IMR-90 (cell line): ENCODE data around the gene DMAC1. TPM values are rescaled to one million over a fixed set of nuclear protein-coding genes. Genes with fewer than 3 reads are reported as not detected.

Source experiments
- ATAC-seq: fragments of 200-7000 bp; cut with Tn5 transposase; 2 replicates; pipeline ENCODE4 v1.9.1; 2020; ENCODE audit warnings: low read depth, mild to moderate bottlenecking, moderate library complexity
- BruUV-seq: library from RNA; stranded (reverse); fragments of 400-500 nt; replicated peaks from 2 replicates; lab custom pipeline; 2021; lab: Mats Ljungman, UMichigan
- CTCF ChIA-PET: fragments of 300-600 bp; formaldehyde crosslinking; extraction: SDS; loops from one replicate; lab custom pipeline; 2021; ENCODE audit warnings: antibody characterized with exemption; lab: Yijun Ruan, JAX
- POLR2A ChIA-PET: fragments of 300-600 bp; sonication (Branson Sonifier 250); formaldehyde crosslinking; loops from one replicate; lab custom pipeline; 2022; ENCODE audit warnings: antibody characterized with exemption; ENCODE audit not compliant: unreplicated experiment; lab: Charles Lee
- DNase-seq: peaks from one replicate; pipeline ENCODE4 v3.0.0; 2013
- H2AFZ ChIP-seq: replicated peaks from 2 replicates; pipeline ENCODE3; 2013; ENCODE audit warnings: low read length, mild to moderate bottlenecking; ENCODE audit not compliant: poor library complexity
- H2AK5ac ChIP-seq: 2 replicates; pipeline ENCODE4 v1.6.1; 2013; ENCODE audit warnings: low read depth, low read length, inconsistent platforms
- H2AK9ac ChIP-seq: replicated peaks from 2 replicates; pipeline ENCODE3; 2013; ENCODE audit warnings: mild to moderate bottlenecking, low read depth, low read length, moderate library complexity; ENCODE audit not compliant: poor library complexity
- H2BK120ac ChIP-seq: 2 replicates; pipeline ENCODE4 v1.6.1; 2013; ENCODE audit warnings: low read depth, low read length, inconsistent platforms
- H2BK15ac ChIP-seq: 3 replicates; pipeline ENCODE4 v1.6.1; 2013; ENCODE audit warnings: low read depth, low read length, inconsistent platforms
- H2BK20ac ChIP-seq: 2 replicates; pipeline ENCODE4 v1.6.1; 2013; ENCODE audit warnings: low read depth, mild to moderate bottlenecking, inconsistent platforms, low read length, moderate library complexity
- H2BK5ac ChIP-seq: 2 replicates; pipeline ENCODE4 v1.6.1; 2013; ENCODE audit warnings: mild to moderate bottlenecking, low read depth, low read length, inconsistent platforms; ENCODE audit not compliant: poor library complexity, severe bottlenecking
- H3K14ac ChIP-seq: replicated peaks from 2 replicates; pipeline ENCODE4 v1.6.1; 2013; ENCODE audit warnings: low read depth, low read length, inconsistent platforms
- H3K18ac ChIP-seq: 2 replicates; pipeline ENCODE4 v1.6.1; 2013; ENCODE audit warnings: low read depth, low read length, control low read depth
- H3K23ac ChIP-seq: 2 replicates; pipeline ENCODE4 v1.6.1; 2013; ENCODE audit warnings: low read depth, low read length, inconsistent platforms
- H3K27ac ChIP-seq: 2 replicates; pipeline ENCODE4 v1.5.1; 2013; ENCODE audit warnings: mild to moderate bottlenecking, control low read depth, low read length; ENCODE audit not compliant: insufficient read depth
- H3K27me3 ChIP-seq: 2 replicates; pipeline ENCODE4 v1.6.1; 2013; ENCODE audit warnings: low read length; ENCODE audit not compliant: control insufficient read depth, insufficient read depth
- H3K36me3 ChIP-seq: 2 replicates; pipeline ENCODE4 v1.6.1; 2013; ENCODE audit warnings: low read length, mixed read lengths; ENCODE audit not compliant: control insufficient read depth, insufficient read depth
- H3K4ac ChIP-seq: 2 replicates; pipeline ENCODE4 v1.6.1; 2013; ENCODE audit warnings: low read depth, low read length, inconsistent platforms
- H3K4me1 ChIP-seq: 2 replicates; pipeline ENCODE4 v1.6.1; 2013; ENCODE audit warnings: low read length, mixed read lengths; ENCODE audit not compliant: control insufficient read depth, insufficient read depth
- H3K4me2 ChIP-seq: 2 replicates; pipeline ENCODE4 v1.6.1; 2013; ENCODE audit warnings: low read depth, mild to moderate bottlenecking, control low read depth, low read length, moderate library complexity
- H3K4me3 ChIP-seq: 2 replicates; pipeline ENCODE4 v1.5.1; 2013; ENCODE audit warnings: low read depth, mild to moderate bottlenecking, control low read depth, low read length, moderate library complexity; ENCODE audit not compliant: insufficient read depth
- H3K56ac ChIP-seq: 2 replicates; pipeline ENCODE4 v1.6.1; 2013; ENCODE audit warnings: low read length, inconsistent platforms; ENCODE audit not compliant: insufficient read depth; ENCODE audit errors: extremely low read depth
- H3K79me1 ChIP-seq, 2 experiments: 2 replicates each; pipeline ENCODE4 v1.6.1; 2013; ENCODE audit warnings: low read length in 2 of 2, inconsistent platforms in 1 of 2, low read depth in 1 of 2
- H3K9ac ChIP-seq: 2 replicates; pipeline ENCODE4 v1.6.1; 2013; ENCODE audit warnings: low read depth, low read length, control low read depth
- H3K9me1 ChIP-seq: 2 replicates; pipeline ENCODE4 v1.6.1; 2013; ENCODE audit warnings: low read length, inconsistent platforms; ENCODE audit not compliant: insufficient read depth
- H3K9me3 ChIP-seq: 2 replicates; pipeline ENCODE4 v1.6.1; 2013; ENCODE audit warnings: low read length; ENCODE audit not compliant: control insufficient read depth, insufficient read depth
- H4K20me1 ChIP-seq: 2 replicates; pipeline ENCODE4 v1.6.1; 2013; ENCODE audit warnings: low read length, inconsistent platforms; ENCODE audit not compliant: insufficient read depth
- H4K5ac ChIP-seq: 2 replicates; pipeline ENCODE4 v1.6.1; 2013; ENCODE audit warnings: mild to moderate bottlenecking, low read depth, low read length, control low read depth
- H4K8ac ChIP-seq, 2 experiments: 2 replicates each; pipeline ENCODE4 v1.6.1; 2013; ENCODE audit warnings: low read depth in 2 of 2, low read length in 2 of 2, control low read depth in 1 of 2, inconsistent platforms in 1 of 2
- H4K91ac ChIP-seq: 2 replicates; pipeline ENCODE4 v1.6.1; 2013; ENCODE audit warnings: low read depth, low read length, inconsistent platforms; ENCODE audit not compliant: insufficient read depth
- MAFK ChIP-seq: IDR thresholded peaks from 2 replicates; pipeline ENCODE4 v1.6.1; 2012; ENCODE audit warnings: low read depth, low read length, improper control_type of control experiment
- MXI1 ChIP-seq: IDR thresholded peaks from 2 replicates; pipeline ENCODE4 v1.6.1; 2012; ENCODE audit warnings: low read depth, mild to moderate bottlenecking, low read length, moderate library complexity, borderline replicate concordance
- POLR2A ChIP-seq: IDR thresholded peaks from 2 replicates; pipeline ENCODE4 v1.6.1; 2012; ENCODE audit warnings: mild to moderate bottlenecking, low read depth, low read length
- RAD21 ChIP-seq: IDR thresholded peaks from 2 replicates; pipeline ENCODE4 v1.6.1; 2012; ENCODE audit warnings: low read length, improper control_type of control experiment
- RFX5 ChIP-seq: IDR thresholded peaks from 2 replicates; pipeline ENCODE4 v1.8.0; 2012; ENCODE audit warnings: low read depth, mild to moderate bottlenecking, low read length, moderate library complexity
- USF2 ChIP-seq: fragments of 150-350 bp; IDR thresholded peaks from 2 replicates; pipeline ENCODE4 v1.6.1; 2017; ENCODE audit warnings: mild to moderate bottlenecking, antibody characterized with exemption, low read length, low read depth
- WGBS, 2 experiments: methylation state at CpG; one replicate each; pipeline versions ENCODE4 v1.1.5 to v1.1.7; 2013; ENCODE audit warnings: missing lambda C conversion rate in 2 of 2; ENCODE audit not compliant: insufficient read length in 1 of 2; ENCODE audit errors: extremely low coverage in 2 of 2; 5-methylcytosine and 5-hydroxymethylcytosine counted together
- dilution Hi-C: fragments of 300-500 bp; cut with HindIII; formaldehyde crosslinking; loops from one replicate; pipeline ENCODE4 v1.14.3; 2018; ENCODE audit warnings: low sequenced_read_pairs; ENCODE audit not compliant: unreplicated experiment
- in situ Hi-C: fragments of 300-500 bp; cut with MboI; formaldehyde crosslinking; loops from 3 replicates; pipeline ENCODE4 v1.14.3; 2019; ENCODE audit warnings: low sequenced_read_pairs, inconsistent platforms, mixed read lengths
- intact Hi-C: fragments of 100-400 bp; cut with micrococcal nuclease; formaldehyde crosslinking; loops from 2 replicates; pipeline ENCODE4 v1.10.0; 2022
- polyA plus RNA-seq, 3 experiments: library from polyadenylated mRNA; depleted of rRNA; stranded (reverse); fragments of >200 nt; gene quantifications; 2 replicates each; pipeline ENCODE4 v1.2.3, GENCODE V29; 2012; ENCODE audit warnings: low replicate concordance in 1 of 3
- total RNA-seq: library from RNA; depleted of rRNA; stranded (reverse); fragments of >200 nt; gene quantifications from 2 replicates; pipeline ENCODE4 v1.2.3, GENCODE V29; 2012
- TF ChIP-seq, protein P1 (sequence below): fragments of 150-350 bp; IDR thresholded peaks from 2 replicates; pipeline ENCODE4 v1.6.1; 2016; ENCODE audit warnings: low read depth, mild to moderate bottlenecking, low read length, moderate library complexity, borderline replicate concordance
- TF ChIP-seq, protein P2 (sequence below): conservative IDR thresholded peaks from 2 replicates; pipeline ENCODE4 v1.5.1; 2012; ENCODE audit warnings: mild to moderate bottlenecking, low read depth, low read length, improper control_type of control experiment

DMAC1 gene
- total and polyA plus RNA-seq, 2 of the 4 experiments (the other 2 are of a cell fraction): 8.1 to 14.5 TPM

DNA sequence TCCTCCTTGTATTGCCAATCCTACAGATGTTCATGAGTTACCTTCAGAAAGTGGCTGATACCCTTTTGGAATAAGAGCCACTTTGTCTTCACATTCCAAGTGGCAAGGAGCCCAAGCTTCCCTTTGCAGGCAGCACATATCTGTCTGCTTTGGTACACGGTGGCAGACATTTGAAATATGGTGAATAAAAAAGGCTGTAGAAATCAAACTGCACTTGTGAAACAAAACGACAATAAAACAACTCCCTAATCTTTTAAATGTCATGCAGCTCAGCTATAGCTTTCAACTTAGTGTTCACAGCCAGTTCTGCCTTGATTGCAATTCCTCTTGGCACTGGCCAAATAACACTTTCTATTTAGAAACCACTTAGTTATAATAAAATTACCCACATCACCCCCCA lies 35.0 kb upstream of the DMAC1 start:
- H4K91ac ChIP-seq: no peak overlapping the region
- no peaks in the 10 kb centered on the region for H3K36me3 ChIP-seq
- no peak overlapping the region for H2AK5ac ChIP-seq
- no peak overlapping the region for H3K56ac ChIP-seq
- no peak overlapping the region for H2BK15ac ChIP-seq
- H3K18ac ChIP-seq: no peak overlapping the region
- no peaks in the 10 kb centered on the region for H3K9me3 ChIP-seq
- no peak overlapping the region for H2BK5ac ChIP-seq
- TF ChIP-seq, protein P1, sequence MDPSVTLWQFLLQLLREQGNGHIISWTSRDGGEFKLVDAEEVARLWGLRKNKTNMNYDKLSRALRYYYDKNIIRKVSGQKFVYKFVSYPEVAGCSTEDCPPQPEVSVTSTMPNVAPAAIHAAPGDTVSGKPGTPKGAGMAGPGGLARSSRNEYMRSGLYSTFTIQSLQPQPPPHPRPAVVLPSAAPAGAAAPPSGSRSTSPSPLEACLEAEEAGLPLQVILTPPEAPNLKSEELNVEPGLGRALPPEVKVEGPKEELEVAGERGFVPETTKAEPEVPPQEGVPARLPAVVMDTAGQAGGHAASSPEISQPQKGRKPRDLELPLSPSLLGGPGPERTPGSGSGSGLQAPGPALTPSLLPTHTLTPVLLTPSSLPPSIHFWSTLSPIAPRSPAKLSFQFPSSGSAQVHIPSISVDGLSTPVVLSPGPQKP: no peak
- TF ChIP-seq MAFK (no peak), MXI1 (no peak), RAD21 (no peak), POLR2A (no peak), USF2 (no peak), RFX5 (no peak)
- TF ChIP-seq, protein P2, sequence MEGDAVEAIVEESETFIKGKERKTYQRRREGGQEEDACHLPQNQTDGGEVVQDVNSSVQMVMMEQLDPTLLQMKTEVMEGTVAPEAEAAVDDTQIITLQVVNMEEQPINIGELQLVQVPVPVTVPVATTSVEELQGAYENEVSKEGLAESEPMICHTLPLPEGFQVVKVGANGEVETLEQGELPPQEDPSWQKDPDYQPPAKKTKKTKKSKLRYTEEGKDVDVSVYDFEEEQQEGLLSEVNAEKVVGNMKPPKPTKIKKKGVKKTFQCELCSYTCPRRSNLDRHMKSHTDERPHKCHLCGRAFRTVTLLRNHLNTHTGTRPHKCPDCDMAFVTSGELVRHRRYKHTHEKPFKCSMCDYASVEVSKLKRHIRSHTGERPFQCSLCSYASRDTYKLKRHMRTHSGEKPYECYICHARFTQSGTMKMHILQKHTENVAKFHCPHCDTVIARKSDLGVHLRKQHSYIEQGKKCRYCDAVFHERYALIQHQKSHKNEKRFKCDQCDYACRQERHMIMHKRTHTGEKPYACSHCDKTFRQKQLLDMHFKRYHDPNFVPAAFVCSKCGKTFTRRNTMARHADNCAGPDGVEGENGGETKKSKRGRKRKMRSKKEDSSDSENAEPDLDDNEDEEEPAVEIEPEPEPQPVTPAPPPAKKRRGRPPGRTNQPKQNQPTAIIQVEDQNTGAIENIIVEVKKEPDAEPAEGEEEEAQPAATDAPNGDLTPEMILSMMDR: no peak
- H4K20me1 ChIP-seq: no peaks in the 10 kb centered on the region
- no peak overlapping the region for H2AK9ac ChIP-seq
- H3K14ac ChIP-seq: no peak overlapping the region
- DNase-seq (no peak), ATAC-seq (no peak)
- in situ Hi-C loops (no loop called here), dilution Hi-C loops (no loop called here), intact Hi-C loops (no loop called here)
- H4K5ac ChIP-seq: no peak overlapping the region
- H3K27me3 ChIP-seq: no peaks in the 10 kb centered on the region
- H3K4me1 ChIP-seq: no peaks in the 10 kb centered on the region
- WGBS, 2 experiments: no CpG with 5 or more reads among the region's 2 CpGs
- H3K27ac ChIP-seq: no peak overlapping the region
- H3K4ac ChIP-seq: no peak overlapping the region
- no peaks in the 10 kb centered on the region for H3K79me1 ChIP-seq
- no peak overlapping the region for H2BK120ac ChIP-seq
- POLR2A ChIA-PET: no interaction called here
- H3K9ac ChIP-seq: no peak overlapping the region
- no peak overlapping the region for H2BK20ac ChIP-seq
- no peaks in the 10 kb centered on the region for H3K9me1 ChIP-seq
- no peak overlapping the region for H3K23ac ChIP-seq
- no peak overlapping the region for H2AFZ ChIP-seq
- CTCF ChIA-PET: no interaction called here
- no TSS peak for BruUV-seq
- no peak overlapping the region for H3K4me2 ChIP-seq
- no peak overlapping the region for H3K4me3 ChIP-seq
- no peak overlapping the region for H4K8ac ChIP-seq
